ENCODE data around the gene ECM1. TPM values are rescaled to one million over a fixed set of nuclear protein-coding genes. Genes with fewer than 3 reads are reported as not detected.

ECM1 gene
- polyA plus RNA-seq, 4 donors, result 6.3 to 16.0 (median 12.6) TPM

- DNase-seq (ENCODE audit: low read depth in 4 of 4, low spot score in 3 of 4), result no peak
Observed at GRCh38 chr1:150511985-150512660, 4.2 kb downstream of the ECM1 start.

GRCh38 chr1:150512846-150513245 is 4.9 kb downstream of the ECM1 start:
- DNase-seq (ENCODE audit: low read depth in 4 of 4, low spot score in 3 of 4), result no peak

DNA sequence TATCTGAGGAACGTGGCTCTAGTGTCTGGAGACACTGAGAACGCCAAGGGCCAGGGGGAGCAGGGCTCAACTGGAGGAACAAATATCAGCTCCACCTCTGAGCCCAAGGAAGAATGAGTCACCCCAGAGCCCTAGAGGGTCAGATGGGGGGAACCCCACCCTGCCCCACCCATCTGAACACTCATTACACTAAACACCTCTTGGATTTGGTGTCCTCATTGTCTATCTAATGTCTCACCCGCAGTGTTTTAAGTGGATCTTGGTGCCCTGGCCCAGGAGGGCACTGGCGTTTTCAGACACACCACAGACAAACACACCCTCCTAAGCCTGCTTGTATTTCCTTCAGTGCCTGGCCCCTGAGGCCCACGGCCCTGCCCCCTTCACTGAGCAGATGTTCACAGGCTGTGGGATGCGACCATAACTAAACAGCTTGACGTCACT is 5.5 kb downstream of the ECM1 start:
- DNase-seq (ENCODE audit: low read depth in 4 of 4, low spot score in 3 of 4), result no peak

DNA sequence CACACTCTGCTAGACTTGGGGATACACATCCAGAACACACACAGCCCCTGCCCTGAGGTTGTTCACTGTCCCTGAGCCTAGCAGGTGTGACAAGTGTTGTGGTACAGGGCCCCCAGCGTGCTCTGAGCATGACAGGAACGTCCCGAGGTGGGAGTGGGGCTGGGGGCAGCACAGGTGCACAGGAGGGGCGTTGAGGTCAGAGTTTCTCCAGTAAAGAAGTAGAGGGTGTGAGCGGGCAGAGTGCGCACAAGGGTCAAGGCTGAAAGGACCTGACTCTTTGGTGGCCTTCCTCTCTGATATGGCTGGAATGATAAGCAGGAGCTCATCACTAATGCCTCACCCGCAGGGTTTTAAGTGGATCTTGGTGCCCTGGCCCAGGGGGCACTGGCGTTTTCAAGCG is 6.4 kb downstream of the ECM1 start:
- no peak for DNase-seq (ENCODE audit: low read depth in 4 of 4, low spot score in 3 of 4)

DNA sequence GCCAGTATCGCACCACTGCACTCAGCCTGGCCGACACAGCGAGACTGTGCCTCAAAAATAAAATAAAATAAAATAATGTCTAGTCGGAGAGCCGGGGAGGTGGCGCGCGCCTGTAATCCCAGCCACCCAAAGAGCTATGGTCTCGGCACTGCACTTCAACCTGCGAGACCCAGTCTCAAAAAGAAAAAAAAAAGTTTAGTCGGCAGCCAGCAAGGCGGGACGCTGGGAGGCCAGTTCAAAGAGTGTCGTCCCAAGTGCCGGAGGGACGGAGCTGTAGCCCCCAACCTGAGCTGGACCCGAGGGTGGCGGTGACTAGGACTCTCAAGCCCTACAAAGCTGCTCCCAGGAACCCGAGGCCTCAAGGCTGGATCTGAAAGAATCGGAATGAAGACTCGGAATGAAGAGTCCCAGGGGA is 7.0 kb downstream of the ECM1 start:
- DNase-seq (ENCODE audit: low read depth in 4 of 4, low spot score in 3 of 4), result no peak

DNA sequence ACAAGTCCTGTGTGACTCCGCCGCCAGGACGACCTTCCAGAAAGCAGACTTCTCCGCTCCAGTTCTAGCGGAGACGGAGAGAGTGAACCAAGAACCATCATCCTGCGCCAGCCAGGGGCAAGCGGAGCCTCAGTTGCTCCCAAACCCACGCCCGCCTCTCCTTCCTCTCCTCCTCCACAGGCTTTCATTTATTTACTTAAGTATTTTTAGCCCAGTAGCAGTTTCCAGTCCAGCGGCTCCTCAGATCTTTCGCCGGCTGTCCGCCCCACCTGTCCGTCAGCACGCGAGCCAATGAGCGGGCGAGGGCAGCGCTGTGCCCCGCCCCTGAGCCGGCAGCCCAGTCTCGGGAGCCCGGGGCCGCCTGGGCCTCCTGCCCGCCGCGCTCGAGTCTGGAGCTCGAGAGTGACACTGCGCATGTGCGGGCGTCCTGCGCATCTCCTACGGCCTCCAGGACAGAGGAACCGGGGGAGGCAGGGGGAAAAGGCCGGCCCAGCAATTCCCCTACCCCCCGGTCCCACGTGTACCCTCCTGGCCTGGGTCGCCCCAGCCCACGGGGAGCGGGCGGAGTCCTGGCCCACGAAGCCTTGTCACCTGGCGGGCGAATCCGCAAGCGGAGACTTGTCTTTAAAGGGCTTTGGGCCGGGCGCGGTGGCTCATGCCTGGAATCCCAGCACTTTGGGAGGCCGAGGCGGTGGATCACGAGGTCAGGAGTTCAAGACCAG is 7.6 kb downstream of the ECM1 start, which contains the start of gene FALEC:
TSS of gene FALEC (plus strand) at position 425 of the 722 bp plus-strand sequence.
- DNase-seq (ENCODE audit: low read depth in 4 of 4, low spot score in 3 of 4), result peak; percentile 84 to 89 (median 88)

DNA sequence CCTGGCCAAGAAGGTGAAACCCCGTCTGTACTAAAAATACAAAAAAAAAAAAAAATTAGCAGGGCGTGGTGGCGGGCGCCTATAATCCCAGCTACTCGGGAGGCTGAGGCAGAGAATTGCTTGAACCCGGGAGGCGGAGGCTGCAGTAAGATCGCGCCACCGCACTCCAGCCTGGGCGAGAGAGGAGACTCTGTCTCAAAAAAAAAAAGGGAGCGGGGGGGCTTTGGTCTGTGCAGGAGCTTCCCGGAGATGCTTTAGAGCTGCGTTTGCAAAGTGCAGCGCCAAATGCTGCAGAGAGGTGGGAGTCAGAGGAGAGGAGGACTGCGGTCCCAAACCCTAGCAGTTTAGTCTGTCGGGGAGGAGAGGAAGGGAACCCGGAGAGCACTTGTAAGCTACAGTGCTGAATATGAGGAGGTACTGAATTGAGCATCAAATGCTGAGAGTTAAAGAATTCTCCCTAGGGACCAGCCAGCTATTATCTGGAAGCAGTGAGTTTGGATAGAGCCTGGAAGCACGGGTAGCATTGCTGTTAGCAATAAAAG is 8.2 kb downstream of the ECM1 start:
- no peak for DNase-seq (ENCODE audit: low read depth in 4 of 4, low spot score in 3 of 4)

DNA sequence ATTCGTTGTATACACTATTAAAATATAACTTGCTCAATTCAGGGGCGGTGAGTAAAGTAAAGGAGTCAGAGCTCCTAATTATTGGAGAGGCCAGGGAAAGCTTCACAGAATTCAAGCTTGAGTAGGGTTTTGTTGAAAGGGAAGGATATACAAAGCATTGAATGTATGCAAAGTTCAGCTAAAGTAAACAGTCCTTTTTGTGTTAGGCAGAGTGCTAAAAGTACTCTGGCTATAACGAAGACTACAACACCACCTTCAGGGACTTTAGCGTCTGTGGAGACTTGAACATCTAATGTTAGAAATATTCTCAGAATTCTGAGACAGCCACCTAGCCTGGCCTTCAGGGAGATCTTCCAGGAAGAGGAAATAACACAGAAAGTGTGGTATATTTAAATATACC is 8.7 kb downstream of the ECM1 start:
- no peak for DNase-seq (ENCODE audit: low read depth in 4 of 4, low spot score in 3 of 4)

GRCh38 chr1:150521196-150521968 is 13.5 kb downstream of the ECM1 start:
- no peak for DNase-seq (ENCODE audit: low read depth in 4 of 4, low spot score in 3 of 4)

- DNase-seq (ENCODE audit: low read depth in 4 of 4, low spot score in 3 of 4), result no peak
Observed at GRCh38 chr1:150525348-150525747, 17.4 kb downstream of the ECM1 start.

DNA sequence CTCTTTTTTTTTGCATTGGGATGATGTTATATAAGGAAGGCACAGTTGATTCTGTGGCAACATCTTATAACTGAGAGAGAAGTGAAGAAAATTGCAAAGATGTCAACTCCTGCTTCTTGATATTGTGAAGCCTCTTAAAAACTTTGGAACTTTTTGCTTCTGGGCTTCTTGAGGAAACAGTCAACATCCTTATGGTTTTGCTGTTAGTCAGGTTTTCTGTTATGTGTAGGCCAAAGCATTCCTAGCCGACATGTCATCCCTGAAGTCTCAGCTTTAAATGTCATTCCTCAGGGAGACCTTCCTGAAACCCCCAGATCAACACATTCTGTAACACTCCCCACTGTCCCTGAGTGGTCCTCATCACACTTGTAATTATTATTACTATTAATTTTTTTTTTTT is 20.3 kb downstream of the ECM1 start:
- DNase-seq (ENCODE audit: low read depth in 4 of 4, low spot score in 3 of 4), result no peak

DNA sequence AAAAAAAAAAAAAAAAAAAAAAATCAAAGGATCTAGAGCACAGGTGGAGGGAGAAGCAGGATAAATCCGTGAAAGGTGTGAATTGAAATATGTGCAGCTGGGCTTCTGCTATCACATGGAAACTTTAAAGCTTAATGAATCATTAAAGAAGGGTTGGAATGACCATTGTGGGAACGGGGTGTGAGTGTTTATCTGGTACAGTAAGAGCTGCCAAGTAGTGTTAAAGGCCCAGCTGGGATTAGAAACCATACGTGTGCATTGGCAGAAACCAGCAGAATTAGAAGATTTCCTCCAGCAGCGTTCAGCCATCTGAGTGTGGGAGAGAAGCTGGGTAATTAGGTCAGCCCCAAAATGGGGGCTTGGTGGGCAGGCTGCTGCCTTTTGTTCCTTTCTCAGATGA is 21.1 kb downstream of the ECM1 start:
- no peak for DNase-seq (ENCODE audit: low read depth in 4 of 4, low spot score in 3 of 4)

- DNase-seq (ENCODE audit: low read depth in 4 of 4, low spot score in 3 of 4), result no peak
Observed at GRCh38 chr1:150530491-150531159, 22.7 kb downstream of the ECM1 start.

- DNase-seq (ENCODE audit: low read depth in 4 of 4, low spot score in 3 of 4), result no peak
Observed at GRCh38 chr1:150532860-150533259, 25.0 kb downstream of the ECM1 start.

DNA sequence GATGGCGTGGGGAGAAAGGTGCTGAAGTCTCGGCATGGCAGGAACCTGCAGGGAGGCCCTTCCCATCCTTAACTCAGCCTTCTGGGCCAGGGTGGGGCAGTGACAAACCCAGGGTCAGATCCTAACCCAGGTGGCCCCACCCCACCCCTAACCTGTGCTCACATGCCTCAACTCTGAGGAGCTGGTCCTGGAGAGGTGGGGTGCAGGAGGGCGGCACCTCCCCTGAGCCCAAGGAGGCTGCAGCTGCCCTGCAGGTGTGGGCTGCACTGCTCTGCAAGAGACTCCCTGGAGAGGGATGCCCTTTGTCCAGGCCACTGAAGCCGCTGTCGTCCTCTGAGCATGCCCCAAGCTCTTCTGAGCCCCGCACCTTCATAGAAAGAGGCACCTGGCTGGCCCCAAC is 26.1 kb downstream of the ECM1 start:
- no peak for DNase-seq (ENCODE audit: low read depth in 4 of 4, low spot score in 3 of 4)

GRCh38 chr1:150535511-150536287 is 27.8 kb downstream of the ECM1 start:
- DNase-seq (ENCODE audit: low read depth in 4 of 4, low spot score in 3 of 4), result no peak

DNA sequence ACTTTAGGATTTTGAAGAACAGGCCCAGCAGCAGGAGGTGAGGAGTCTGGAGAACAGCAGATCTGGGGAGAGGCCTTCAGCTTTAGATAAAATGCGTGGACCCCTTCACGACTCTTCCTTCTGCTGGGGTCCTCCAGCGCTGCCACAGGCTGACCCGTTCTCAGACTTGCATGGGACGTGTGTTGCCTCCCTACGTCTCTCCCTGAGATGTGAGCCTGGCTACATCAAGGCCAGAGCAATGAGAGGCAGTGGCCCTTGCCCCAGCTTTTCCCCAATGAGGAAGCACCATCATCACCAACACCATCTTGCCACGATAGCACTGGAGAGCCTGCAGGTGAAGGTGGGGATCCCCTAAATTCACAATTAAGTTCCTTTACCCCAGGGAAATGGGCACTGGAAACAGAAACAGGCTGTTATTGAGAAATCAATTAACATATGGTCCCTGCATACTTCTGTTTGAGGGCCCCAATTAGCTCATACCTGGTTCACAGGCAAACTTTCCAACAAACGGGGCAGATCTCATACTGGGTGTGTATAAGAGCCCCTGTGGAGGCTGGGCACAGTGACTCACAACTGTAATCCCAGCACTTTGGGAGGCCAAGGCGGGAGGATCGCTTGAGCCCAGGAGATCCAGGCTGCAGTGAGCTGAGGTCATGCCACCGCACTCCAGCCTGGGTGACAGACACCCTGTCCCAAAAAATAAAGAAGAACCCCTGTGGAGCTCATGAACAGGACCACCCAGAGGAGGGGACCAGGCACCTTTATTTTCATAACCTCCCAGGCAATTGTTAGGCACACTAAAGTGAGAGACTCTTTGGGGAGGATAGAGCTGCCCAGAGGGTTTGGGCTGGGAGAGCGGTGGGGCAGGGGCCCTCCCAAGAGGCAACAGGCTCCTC is 29.2 kb downstream of the ECM1 start:
- no peak for DNase-seq (ENCODE audit: low read depth in 4 of 4, low spot score in 3 of 4)

GRCh38 chr1:150537732-150538684 is 30.1 kb downstream of the ECM1 start:
- DNase-seq (ENCODE audit: low read depth in 4 of 4, low spot score in 3 of 4), result no peak

All from left renal pelvis (tissue), 4 donors.